ENCODE measurements around the gene HERC2. TPM values are rescaled to one million over a fixed set of nuclear protein-coding genes. Genes with fewer than 3 reads are reported as not detected.

HERC2 gene
- total and polyA plus RNA-seq, 7 experiments from 2014 or later, result 5.5 to 60.4 (median 42.0) TPM

DNA sequence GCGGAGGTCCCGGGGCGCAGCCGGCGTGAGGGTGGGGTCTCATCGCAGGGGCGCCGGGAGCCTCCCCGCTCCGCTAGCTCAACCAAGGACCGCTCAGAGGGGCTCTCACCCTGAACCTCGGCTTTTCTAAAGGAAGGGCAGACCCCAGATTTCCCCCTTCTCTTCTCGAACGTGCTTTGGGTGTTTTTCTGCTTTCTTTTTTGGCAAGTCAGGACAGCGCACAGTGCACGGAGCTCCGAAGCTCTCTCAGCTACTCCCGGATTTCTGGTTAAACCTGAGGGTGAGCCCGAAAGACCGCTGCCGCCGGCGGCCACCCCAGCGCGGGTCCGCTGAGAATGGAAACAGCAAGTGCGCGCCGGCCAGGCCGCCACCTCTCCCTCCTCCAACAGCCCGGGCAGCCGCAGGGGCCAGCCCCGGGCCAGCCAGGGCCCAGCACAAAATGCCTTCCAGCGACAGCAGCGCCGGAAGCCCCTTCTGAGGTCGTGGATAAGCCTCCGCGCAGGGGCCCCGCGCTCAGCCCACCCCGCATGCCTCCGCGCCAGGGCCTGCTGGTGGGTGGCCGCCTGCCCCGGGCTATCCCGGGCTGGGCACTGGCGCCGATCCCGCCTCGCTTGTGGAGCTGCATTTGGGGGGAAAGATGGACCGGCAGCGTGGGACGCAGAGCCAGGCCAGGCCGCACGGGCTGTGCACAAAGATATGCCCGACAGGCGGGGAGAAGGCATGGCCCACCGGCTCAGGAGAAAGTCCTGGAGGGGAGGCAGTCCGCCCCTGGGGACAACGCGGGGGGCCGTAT is 214.7 kb downstream of the HERC2 start:
- CTCF ChIA-PET, result interaction anchor here (0.5 kb wide), 1 partner anchor 81 kb away, joined by 3 read pairs; no protein-coding TSS in a partner anchor
- POLR2A ChIA-PET, result no interaction called here
- Histone ChIP-seq H3K36me3 (ENCODE audit: control insufficient read depth in 2 of 3, insufficient read depth in 3 of 3, low read length in 3 of 3) (peaks cover 0 to 12% (median 0%) of the 10 kb centered on the region in 3 experiments), H3K4me1 (ENCODE audit: control insufficient read depth in 2 of 2, insufficient read depth in 2 of 2, low read length in 2 of 2) (peaks cover 5 to 6% of the 10 kb centered on the region in 2 donors), H3K27me3 (ENCODE audit: control insufficient read depth in 2 of 2, insufficient read depth in 2 of 2, low read length in 2 of 2) (peaks cover 0 to 12% of the 10 kb centered on the region in 2 donors), H3K4me3 (ENCODE audit: low read length) (peak overlapping the region; percentile 65), H3K9me3 (ENCODE audit: control insufficient read depth in 2 of 3, low read length in 3 of 3) (no peaks in the 10 kb centered on the region), H3K27ac (ENCODE audit: low read depth, low read length) (no peak overlapping the region)
- Mint-ChIP-seq H3K27me3 (peaks cover 12 to 41% (median 22%) of the 10 kb centered on the region in 5 donors), H3K4me1 (peaks cover 6 to 23% (median 10%) of the 10 kb centered on the region in 7 donors), H3K9me3 (peaks cover 0 to 7% (median 0%) of the 10 kb centered on the region in 11 donors), H3K36me3 (peaks cover 10 to 13% (median 12%) of the 10 kb centered on the region in 5 donors), H3K4me3 (peak overlapping the region; percentile 81 to 92 (median 87)), H3K27ac (peak overlapping the region in 2 of 9 donors; percentile 31 to 71)
- intact Hi-C loops (cut with micrococcal nuclease), result no loop called here
- ATAC-seq (peak; percentile 31), DNase-seq (peak in 1 of 9 donors; percentile 31)

DNA sequence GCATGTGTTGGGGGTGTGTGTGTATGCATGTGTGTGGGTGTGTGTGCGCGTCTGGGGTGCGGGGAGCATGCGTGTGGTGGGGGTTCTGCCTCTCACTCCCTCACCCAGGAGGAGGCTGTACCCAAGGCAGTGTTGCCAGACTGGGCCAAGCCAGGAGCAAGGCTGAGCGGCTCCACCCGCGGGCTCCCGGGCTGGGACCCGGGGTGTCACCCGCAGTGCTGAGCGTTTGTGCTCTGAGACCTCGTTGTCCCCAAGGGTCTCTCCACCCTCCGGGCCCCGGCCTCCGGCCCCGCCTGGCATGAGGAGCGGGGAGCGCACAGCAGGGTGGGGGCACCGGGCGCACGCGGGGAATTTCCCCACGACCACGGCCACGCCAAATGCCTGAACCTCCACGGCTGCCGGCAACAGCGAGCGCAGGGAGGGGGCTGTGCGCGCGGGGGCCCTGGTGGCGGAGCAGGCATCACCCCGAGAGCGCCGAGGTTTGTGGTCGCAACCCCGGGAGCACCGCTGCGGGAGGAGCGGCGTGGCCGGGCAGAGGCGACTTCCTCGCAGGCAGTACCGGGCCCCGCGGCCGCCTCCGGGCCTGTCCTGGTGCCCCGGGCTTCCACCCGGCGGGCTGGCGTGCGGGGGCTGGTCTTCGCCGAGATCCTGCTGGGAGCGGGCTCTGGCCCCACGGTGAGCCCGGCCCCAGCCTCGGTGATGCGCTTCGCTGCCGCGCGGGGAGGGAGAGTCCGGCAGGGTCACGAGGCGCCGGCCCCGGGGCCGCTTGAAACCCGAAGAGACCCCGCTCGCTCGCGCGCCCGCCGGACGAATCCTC is 215.5 kb downstream of the HERC2 start:
- Mint-ChIP-seq H3K4me1 (peaks cover 6 to 23% (median 10%) of the 10 kb centered on the region in 7 donors), H3K27me3 (peaks cover 12 to 44% (median 23%) of the 10 kb centered on the region in 5 donors), H3K27ac (peak overlapping the region in 1 of 9 donors; percentile 71), H3K9me3 (peaks cover 0 to 7% (median 0%) of the 10 kb centered on the region in 11 donors), H3K36me3 (peaks cover 4 to 7% (median 4%) of the 10 kb centered on the region in 5 donors), H3K4me3 (peak overlapping the region; percentile 64 to 91 (median 77))
- H3K36me3 ChIP-seq (ENCODE audit: control insufficient read depth in 2 of 3, insufficient read depth in 3 of 3, low read length in 3 of 3), result peaks cover 0 to 4% (median 0%) of the 10 kb centered on the region in 3 experiments
- peak in 2 of 9 donors; percentile 32 to 39 for DNase-seq
- H3K27me3 ChIP-seq (ENCODE audit: control insufficient read depth in 2 of 2, insufficient read depth in 2 of 2, low read length in 2 of 2), result peaks cover 0 to 12% of the 10 kb centered on the region in 2 donors
- no peak overlapping the region for H3K27ac ChIP-seq (ENCODE audit: low read depth, low read length)
- peaks cover 5 to 6% of the 10 kb centered on the region in 2 donors for H3K4me1 ChIP-seq (ENCODE audit: control insufficient read depth in 2 of 2, insufficient read depth in 2 of 2, low read length in 2 of 2)
- H3K4me3 ChIP-seq (ENCODE audit: low read length), result peak overlapping the region; percentile 65
- ATAC-seq, result peak; percentile 47
- CTCF ChIA-PET, result no interaction called here
- POLR2A ChIA-PET, result no interaction called here
- no peaks in the 10 kb centered on the region for H3K9me3 ChIP-seq (ENCODE audit: control insufficient read depth in 2 of 3, low read length in 3 of 3)
- intact Hi-C loops (cut with micrococcal nuclease), result no loop called here

GRCh38 chr15:28105793-28106192 is 216.2 kb downstream of the HERC2 start:
- CTCF ChIA-PET, result no interaction called here
- peak overlapping the region; percentile 47 to 88 (median 70) for H3K4me3 Mint-ChIP-seq
- Histone ChIP-seq H3K9me3 (ENCODE audit: control insufficient read depth in 2 of 3, low read length in 3 of 3) (no peaks in the 10 kb centered on the region), H3K27ac (ENCODE audit: low read depth, low read length) (no peak overlapping the region), H3K36me3 (ENCODE audit: control insufficient read depth in 2 of 3, insufficient read depth in 3 of 3, low read length in 3 of 3) (no peaks in the 10 kb centered on the region), H3K4me3 (ENCODE audit: low read length) (no peak overlapping the region), H3K27me3 (ENCODE audit: control insufficient read depth in 2 of 2, insufficient read depth in 2 of 2, low read length in 2 of 2) (peaks cover 0 to 12% of the 10 kb centered on the region in 2 donors), H3K4me1 (ENCODE audit: control insufficient read depth in 2 of 2, insufficient read depth in 2 of 2, low read length in 2 of 2) (peaks cover 5 to 6% of the 10 kb centered on the region in 2 donors)
- intact Hi-C loops (cut with micrococcal nuclease), result no loop called here
- peaks cover 12 to 47% (median 28%) of the 10 kb centered on the region in 5 donors for H3K27me3 Mint-ChIP-seq
- H3K36me3 Mint-ChIP-seq, result peaks cover 0 to 5% (median 0%) of the 10 kb centered on the region in 5 donors
- no peak overlapping the region for H3K27ac Mint-ChIP-seq
- DNase-seq (no peak), ATAC-seq (no peak)
- peaks cover 6 to 23% (median 10%) of the 10 kb centered on the region in 7 donors for H3K4me1 Mint-ChIP-seq
- POLR2A ChIA-PET, result no interaction called here
- H3K9me3 Mint-ChIP-seq, result peaks cover 0 to 7% (median 0%) of the 10 kb centered on the region in 11 donors

GRCh38 chr15:28105224-28105791 is 216.7 kb downstream of the HERC2 start:
- Mint-ChIP-seq H3K27me3 (peaks cover 15 to 51% (median 32%) of the 10 kb centered on the region in 5 donors), H3K4me1 (peaks cover 6 to 24% (median 10%) of the 10 kb centered on the region in 7 donors), H3K36me3 (peaks cover 0 to 7% (median 0%) of the 10 kb centered on the region in 5 donors), H3K9me3 (peaks cover 0 to 7% (median 0%) of the 10 kb centered on the region in 11 donors), H3K4me3 (peak overlapping the region in 7 of 10 donors; percentile 47 to 88 (median 64)), H3K27ac (peak overlapping the region in 1 of 9 donors; percentile 55)
- intact Hi-C loops (cut with micrococcal nuclease), result no loop called here
- Histone ChIP-seq H3K27ac (ENCODE audit: low read depth, low read length) (no peak overlapping the region), H3K4me1 (ENCODE audit: control insufficient read depth in 2 of 2, insufficient read depth in 2 of 2, low read length in 2 of 2) (peaks cover 5 to 6% of the 10 kb centered on the region in 2 donors), H3K9me3 (ENCODE audit: control insufficient read depth in 2 of 3, low read length in 3 of 3) (no peaks in the 10 kb centered on the region), H3K36me3 (ENCODE audit: control insufficient read depth in 2 of 3, insufficient read depth in 3 of 3, low read length in 3 of 3) (no peaks in the 10 kb centered on the region), H3K4me3 (ENCODE audit: low read length) (no peak overlapping the region), H3K27me3 (ENCODE audit: control insufficient read depth in 2 of 2, insufficient read depth in 2 of 2, low read length in 2 of 2) (peaks cover 0 to 17% of the 10 kb centered on the region in 2 donors)
- POLR2A ChIA-PET, result no interaction called here
- no peak for DNase-seq
- CTCF ChIA-PET, result no interaction called here
- no peak for ATAC-seq

- Histone ChIP-seq H3K4me1 (ENCODE audit: control insufficient read depth in 2 of 2, insufficient read depth in 2 of 2, low read length in 2 of 2) (peaks cover 5 to 6% of the 10 kb centered on the region in 2 donors), H3K9me3 (ENCODE audit: control insufficient read depth in 2 of 3, low read length in 3 of 3) (no peaks in the 10 kb centered on the region), H3K27me3 (ENCODE audit: control insufficient read depth in 2 of 2, insufficient read depth in 2 of 2, low read length in 2 of 2) (peaks cover 0 to 20% of the 10 kb centered on the region in 2 donors), H3K36me3 (ENCODE audit: control insufficient read depth in 2 of 3, insufficient read depth in 3 of 3, low read length in 3 of 3) (no peaks in the 10 kb centered on the region), H3K4me3 (ENCODE audit: low read length) (no peak overlapping the region), H3K27ac (ENCODE audit: low read depth, low read length) (no peak overlapping the region)
- Mint-ChIP-seq H3K9me3 (peaks cover 0 to 10% (median 0%) of the 10 kb centered on the region in 11 donors), H3K27ac (peak overlapping the region in 1 of 9 donors; percentile 22), H3K27me3 (peaks cover 24 to 60% (median 42%) of the 10 kb centered on the region in 5 donors), H3K4me3 (peak overlapping the region in 1 of 10 donors; percentile 88), H3K36me3 (peaks cover 0 to 13% (median 0%) of the 10 kb centered on the region in 5 donors), H3K4me1 (peaks cover 11 to 33% (median 15%) of the 10 kb centered on the region in 7 donors)
- no peak for ATAC-seq
- POLR2A ChIA-PET, result no interaction called here
- no peak for DNase-seq
- CTCF ChIA-PET, result no interaction called here
- intact Hi-C loops (cut with micrococcal nuclease), result no loop called here
These were observed 217.7 kb downstream of the HERC2 start for GRCh38 chr15:28104326-28104725.

DNA sequence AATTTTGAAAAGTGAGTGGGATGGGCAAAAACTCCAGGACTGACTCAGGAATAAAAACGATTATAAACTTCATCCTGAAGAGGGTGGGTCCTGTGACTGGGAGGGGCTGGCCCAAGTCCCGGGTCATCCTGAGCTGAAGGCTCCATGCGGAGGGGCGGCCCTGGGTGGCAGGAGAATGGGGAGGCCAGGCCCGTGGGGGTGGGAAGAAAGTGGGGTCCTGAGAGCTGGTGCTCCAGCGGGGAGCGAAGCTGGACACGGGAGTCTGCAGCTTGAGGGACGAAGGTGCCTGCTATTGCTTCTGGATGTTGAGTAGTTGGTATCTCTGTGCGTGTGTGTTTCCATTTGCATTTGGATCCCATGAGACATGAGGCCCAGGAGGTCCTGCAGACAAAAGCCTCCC is 218.1 kb downstream of the HERC2 start:
- no peak overlapping the region for H3K4me3 Mint-ChIP-seq
- POLR2A ChIA-PET, result no interaction called here
- no peak for ATAC-seq

More for the DNA sequence above, 218.1 kb downstream of the HERC2 start:
- Histone ChIP-seq H3K36me3 (ENCODE audit: control insufficient read depth in 2 of 3, insufficient read depth in 3 of 3, low read length in 3 of 3) (no peaks in the 10 kb centered on the region), H3K4me3 (ENCODE audit: low read length) (no peak overlapping the region), H3K27me3 (ENCODE audit: control insufficient read depth in 2 of 2, insufficient read depth in 2 of 2, low read length in 2 of 2) (peaks cover 0 to 22% of the 10 kb centered on the region in 2 donors), H3K27ac (ENCODE audit: low read depth, low read length) (no peak overlapping the region), H3K4me1 (ENCODE audit: control insufficient read depth in 2 of 2, insufficient read depth in 2 of 2, low read length in 2 of 2) (peaks cover 7 to 8% of the 10 kb centered on the region in 2 donors), H3K9me3 (ENCODE audit: control insufficient read depth in 2 of 3, low read length in 3 of 3) (no peaks in the 10 kb centered on the region)
- peaks cover 0 to 10% (median 0%) of the 10 kb centered on the region in 11 donors for H3K9me3 Mint-ChIP-seq
- H3K36me3 Mint-ChIP-seq, result peaks cover 0 to 13% (median 0%) of the 10 kb centered on the region in 5 donors
- peaks cover 24 to 63% (median 42%) of the 10 kb centered on the region in 5 donors for H3K27me3 Mint-ChIP-seq
- peaks cover 13 to 36% (median 15%) of the 10 kb centered on the region in 7 donors for H3K4me1 Mint-ChIP-seq
- H3K27ac Mint-ChIP-seq, result no peak overlapping the region
- no peak for DNase-seq
- intact Hi-C loops (cut with micrococcal nuclease), result no loop called here
- CTCF ChIA-PET, result no interaction called here
